Activated T-helper 1 cell treated with anti-CD3 and anti-CD28 coated beads, Interleukin-2, amount 50 U/mL, for 16 hours (primary cell): ENCODE results near the gene FOXN3.

Experiments used
- DNase-seq, 2 donors: peaks; one replicate each; pipeline ENCODE4 v3.0.0-alpha.2; 2020; ENCODE audit warnings: low read depth in 1 of 2, low spot score in 1 of 2

The FOXN3 gene

DNA sequence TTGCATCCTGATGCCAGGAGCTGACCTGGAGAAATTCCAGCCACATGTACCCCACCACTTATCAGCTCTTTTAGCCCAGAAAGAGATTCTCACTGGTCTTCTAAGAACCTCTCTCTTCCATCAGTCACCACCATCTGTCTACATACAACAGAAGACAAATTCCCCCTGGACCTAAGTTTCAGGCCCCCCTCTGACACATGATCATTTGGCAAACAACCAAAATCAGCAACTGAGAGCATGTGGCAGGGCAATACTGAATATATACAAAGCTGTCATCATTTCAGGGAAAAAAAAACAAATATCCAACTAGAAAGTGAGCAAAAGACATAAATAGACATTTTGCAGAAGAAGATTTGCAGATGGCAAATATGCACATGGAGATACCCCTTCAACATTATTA, 180.2 kb downstream of the FOXN3 start:
- DNase-seq = no peak

DNA sequence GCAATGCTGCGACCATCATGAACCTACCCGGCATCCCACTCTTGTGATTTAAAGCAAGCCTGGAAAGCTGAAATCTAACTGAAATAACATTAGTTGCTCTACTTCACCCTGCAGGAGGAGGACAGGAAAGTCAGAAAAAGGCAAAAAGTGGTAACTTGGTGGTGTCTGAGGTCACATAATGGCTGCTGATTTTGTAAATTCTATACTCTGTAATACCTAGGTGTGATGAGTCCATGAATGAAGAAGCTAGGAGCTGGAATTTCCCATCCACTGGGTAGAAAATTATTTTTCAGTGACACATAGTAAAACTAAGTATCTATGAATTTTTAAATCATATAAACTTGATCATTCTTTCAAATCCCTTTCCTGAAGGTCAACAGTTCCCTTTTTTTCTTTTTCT, 183.8 kb downstream of the FOXN3 start:
- DNase-seq = no peak

DNA sequence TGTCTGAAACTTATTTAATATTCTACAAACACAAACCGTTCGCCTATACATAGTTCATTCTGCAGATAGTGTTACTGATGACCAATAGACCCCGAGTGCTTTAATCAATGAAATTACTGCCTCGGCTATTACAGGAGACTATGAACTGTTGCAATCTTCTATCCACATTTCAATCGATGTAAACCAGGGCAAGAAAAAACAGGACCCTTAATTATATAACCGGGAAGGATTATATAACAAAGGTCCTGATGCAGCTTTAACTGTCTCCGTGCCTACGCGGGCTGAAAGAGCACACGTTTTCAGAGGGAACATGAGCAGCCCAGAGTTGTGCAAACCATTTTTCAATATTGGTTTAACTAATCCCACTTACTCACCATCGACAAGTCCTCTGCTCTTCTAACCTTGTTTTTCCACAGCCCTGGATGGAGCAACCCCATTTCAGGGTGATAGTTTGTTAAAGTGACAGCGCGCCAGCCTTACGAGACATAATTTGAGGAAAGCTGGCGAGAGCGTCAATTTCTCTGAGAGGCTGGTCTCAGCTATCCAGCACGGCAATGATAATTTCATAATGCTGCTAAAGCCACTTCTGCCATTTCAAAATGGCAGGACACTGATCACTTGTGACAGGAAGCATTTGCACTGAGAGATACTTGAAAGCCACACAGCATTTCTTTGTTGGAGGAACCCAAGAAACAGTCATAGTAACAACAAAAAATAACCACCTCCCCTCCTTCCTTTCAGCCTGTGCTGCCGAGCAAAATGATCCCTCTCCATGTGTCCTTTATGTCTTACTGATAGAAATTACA, 184.6 kb downstream of the FOXN3 start:
- no peak for DNase-seq

DNA sequence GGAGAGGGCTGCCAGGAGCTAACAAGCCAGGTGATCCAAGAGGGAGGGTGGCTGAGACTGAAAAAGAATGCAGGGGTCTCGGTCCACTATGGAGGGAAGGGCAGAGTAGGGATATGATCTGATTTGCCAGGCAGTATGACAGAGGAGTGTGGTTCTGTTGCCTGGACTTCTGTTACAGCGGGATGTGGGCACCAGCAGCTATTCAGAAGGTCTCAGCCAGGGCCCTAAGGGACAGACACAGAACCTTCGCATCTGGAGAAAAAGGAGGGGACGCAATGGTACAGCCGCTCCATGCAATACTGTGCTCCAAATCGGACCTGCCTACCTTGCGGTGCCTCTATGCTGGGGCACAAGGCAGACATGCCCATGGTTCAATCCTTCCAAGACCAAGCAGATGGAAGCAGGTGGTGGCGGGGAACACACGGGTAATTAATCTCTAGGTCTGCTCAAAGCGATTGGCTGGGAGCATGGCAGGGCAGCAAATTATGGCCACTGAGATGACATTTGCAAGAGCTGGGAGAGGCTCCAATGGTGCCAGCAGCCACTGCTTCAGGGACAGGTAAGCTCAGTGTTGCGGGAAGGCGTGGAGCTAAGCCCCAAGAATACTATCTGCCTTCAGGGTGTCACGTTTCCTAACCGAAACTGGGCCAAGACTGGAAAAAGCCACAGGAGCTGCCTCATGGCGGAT, 185.5 kb downstream of the FOXN3 start:
- DNase-seq = no peak

DNA sequence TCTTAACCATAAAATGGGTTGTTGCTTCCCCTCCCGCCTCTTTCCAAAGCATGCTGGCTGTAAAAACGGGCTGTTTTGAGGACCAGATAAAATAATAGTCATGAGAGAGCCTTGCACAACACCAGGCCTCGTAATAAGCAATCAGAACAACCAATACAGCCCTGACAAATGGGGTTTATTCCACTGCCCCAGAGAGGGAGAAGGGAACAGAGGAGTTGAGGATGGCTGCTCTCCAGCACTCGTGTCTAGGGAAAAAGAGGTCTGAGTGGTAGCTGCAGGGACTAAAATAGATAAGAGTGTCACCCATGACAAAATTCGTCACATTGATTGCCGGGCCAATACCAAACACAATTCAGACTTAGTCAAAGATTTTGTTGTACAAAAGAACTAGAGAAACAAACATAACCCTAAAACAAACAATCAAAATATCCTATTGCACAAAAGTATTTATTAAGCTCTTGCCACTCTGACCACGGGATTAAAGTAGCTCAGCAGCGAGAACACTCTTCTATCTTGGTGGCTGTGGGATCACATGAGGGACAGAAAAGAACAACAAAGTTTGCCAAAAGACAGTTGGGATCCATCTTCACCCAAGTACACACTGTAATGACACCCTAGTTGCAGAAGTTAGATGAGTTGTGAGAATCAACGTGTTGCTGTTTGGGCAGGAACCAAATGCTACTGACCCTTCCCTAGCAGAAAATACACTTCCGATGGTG, 188.0 kb downstream of the FOXN3 start:
- DNase-seq = no peak

DNA sequence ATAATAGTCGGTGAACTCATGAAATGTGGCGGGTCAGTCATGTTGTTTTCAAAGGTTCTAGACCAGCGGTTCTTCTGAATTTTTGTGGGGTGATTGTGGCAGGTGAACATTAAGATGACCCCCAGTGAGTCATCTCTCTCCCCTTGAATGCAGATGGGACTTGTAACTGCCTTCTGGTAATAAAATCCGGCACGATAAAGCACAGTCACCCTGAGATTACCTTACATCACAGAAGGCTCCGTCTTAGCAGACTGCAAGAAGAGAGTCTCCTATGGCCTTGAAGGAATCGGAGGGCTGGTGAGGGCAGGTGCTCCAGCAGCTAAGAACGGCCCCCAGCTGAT, 189.6 kb downstream of the FOXN3 start:
- DNase-seq = no peak

DNA sequence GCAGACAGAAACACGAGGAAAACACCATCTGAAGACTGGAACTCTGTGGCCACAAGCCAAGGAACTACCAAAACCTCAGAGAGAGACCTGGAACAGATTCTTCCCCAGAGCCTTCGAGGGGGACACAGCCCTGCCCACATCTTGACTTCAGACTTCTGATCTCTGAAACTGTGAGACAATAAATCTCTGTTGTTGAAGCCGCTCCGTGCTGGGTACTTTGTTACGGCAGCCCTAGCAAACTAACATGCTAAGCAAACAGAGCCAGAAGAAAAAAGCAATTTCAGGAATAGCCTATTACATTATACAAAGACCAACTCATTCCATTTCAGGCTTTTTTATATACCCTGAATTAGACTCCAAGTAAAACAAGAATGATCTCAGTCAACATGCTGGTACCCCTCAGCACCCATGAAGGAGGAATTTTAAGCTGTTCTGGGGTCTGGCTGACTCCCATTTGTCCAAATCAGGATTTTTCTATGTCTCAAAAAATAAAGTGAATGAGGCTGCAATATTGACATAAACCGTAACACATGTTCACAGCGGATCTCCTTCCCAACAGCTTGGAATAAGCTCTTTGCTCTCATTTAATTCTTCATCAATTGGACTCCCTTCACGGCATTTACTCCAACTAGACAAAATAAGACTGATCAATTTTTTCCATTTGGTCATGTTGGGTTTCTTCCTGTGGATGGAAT, 190.1 kb downstream of the FOXN3 start:
- DNase-seq = no peak

DNA sequence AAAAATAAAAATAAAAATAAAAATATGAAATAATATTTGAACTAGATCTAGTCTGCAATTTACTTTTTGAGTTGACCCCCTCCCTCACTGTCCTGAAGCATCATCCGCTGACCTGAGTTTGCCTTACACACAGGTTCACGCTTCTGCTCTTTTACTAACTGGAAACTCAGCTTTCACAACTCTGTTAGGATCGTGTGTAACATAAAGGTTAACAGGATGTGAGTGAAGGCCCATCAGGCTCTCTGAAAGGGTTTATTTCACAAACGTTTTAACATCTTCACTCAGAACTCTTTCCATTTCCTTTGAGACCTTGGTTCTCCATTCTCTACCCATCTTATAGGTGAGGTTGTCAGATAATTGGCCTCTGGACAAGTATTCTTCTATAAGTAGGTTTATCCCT, 191.4 kb downstream of the FOXN3 start:
- no peak for DNase-seq

DNA sequence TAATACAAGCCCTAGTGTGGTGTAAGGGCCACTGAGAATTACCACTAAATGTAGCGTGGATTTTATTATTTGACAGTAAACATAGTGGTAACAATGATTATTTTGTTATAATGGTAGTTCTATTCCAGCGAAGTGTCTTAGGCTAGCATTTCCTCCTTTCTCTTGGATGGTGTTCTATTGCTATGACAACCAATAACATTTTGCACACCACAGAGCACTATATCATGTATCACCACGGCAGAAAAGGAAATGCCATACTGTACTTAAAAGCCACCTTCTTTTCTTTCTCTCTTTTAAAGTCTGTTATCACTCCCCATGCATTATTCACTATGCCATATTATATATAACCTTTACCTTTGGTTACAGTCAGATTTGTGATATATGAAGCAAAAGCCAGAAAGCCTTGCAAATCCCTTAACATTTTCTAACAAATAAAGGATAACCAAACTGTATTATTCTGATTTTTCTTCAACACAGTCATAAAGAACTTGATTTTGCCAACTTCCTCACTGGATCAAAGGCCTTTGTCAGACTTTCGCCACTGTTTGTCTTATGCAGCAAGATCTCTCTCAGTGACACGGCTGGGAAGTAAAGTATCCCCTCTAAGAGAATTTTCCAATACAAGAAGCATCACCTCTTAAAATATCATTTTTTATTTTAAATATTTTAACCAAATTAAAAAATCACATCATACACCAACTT, 195.8 kb downstream of the FOXN3 start:
- no peak for DNase-seq

DNA sequence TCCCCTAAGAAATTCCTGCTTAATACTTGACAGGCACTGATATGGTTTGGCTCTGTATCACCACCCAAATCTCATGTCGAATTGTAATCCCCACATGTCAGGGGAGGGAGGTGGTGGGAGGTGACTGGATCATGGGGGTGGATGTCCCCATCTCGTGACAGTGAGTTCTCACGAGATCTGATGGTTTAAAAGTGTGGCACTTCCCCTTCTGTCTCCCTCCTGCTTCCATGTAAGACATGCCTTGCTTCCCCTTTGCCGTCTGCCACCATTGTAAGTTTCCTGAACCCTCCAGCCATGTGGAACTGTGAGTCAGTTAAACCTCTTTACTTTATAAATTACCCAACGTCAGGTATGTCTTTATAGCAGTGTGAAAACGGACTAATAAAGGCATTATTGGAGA, 198.0 kb downstream of the FOXN3 start:
- DNase-seq = no peak

DNA sequence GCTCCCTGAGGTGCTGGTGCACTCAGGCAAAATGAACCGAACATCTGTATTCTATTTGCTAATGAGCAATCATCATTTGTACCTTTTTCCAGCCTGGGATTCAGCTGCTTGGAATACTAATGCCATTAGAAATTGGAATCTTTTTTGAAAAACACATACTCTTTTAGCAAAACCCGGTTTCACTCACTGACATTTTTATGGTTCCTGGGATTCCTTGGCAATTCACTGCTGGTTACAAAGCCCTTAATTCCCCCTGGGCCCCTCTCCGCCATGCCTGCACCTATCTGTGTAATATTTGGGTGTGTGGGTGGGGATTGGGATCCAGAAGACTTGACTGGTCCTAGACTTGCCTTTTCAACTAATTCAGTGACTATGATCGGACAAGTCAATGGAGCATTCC, 199.1 kb downstream of the FOXN3 start:
- no peak for DNase-seq

DNA sequence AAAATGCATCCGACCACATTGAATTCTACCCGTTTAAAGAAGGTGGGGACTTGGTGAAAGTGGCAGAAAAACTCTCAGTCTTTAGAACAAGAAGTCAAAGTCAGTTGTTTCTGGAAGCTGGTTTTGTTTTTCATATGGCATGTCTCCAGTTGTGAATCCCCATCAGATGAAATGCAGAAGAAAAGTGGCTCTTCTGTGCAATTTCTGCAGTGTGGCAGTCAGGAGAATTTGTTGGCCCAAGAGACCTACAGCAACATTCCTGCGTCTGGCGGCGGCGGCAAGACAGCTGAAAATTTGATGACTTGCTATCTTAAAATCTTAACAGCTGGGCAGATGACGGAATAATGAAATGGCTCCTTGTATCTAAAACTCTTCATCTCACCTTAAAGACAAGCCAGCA, 201.5 kb downstream of the FOXN3 start:
- no peak for DNase-seq

DNA sequence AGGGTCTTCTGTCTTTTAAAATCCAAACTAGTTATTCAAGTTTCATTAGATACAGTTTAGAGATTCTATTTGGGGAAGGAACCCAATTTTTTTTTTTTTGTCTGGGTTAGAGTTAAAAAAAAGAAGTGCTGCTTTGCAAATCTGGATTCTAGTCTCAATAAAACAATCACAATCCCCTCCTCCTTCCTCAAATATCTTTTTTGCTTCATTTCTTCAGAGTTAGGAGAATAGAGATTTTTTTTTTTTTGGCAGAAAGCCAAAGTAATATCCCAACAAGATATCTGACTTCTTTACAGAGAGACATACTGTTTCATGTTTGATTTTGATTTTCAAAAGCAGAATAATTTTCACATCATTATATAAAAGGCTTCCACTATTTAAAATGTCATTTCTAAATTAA, 201.9 kb downstream of the FOXN3 start:
- DNase-seq = no peak

DNA sequence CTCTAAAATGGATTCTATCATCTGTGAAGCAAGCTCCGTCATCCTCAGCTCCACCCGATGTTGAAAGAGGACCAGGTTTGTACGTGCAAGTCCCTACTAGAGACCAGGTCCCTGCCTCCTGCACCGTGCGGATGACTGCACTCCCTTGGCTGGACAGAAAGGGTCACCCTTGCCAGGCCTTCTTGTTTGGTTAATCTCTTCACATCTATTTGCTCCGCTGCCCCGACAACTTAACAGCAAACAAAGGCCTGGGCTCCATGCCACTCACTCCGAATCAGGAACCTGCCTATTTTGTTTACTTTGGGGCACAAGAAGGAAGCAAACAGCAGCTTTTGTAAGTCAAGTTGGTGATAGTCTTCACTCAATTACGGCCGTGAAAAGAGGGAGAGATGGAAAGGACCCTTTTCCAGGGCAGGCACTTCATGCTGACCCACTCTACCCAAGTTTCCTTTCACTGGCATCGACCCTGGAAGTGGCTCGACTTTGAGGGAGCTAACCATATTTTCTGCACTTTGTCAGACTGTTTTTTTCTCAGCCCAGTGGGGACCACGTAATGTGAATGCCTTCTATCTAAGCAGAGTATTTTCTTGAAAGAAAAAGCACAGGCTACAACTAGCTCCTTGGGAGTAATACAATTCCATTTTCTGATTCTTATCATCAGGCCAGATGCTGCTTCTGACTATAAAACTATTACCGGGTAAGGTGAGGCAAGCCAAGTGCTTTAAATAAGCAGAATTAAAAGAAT, 202.6 kb downstream of the FOXN3 start:
- no peak for DNase-seq

DNA sequence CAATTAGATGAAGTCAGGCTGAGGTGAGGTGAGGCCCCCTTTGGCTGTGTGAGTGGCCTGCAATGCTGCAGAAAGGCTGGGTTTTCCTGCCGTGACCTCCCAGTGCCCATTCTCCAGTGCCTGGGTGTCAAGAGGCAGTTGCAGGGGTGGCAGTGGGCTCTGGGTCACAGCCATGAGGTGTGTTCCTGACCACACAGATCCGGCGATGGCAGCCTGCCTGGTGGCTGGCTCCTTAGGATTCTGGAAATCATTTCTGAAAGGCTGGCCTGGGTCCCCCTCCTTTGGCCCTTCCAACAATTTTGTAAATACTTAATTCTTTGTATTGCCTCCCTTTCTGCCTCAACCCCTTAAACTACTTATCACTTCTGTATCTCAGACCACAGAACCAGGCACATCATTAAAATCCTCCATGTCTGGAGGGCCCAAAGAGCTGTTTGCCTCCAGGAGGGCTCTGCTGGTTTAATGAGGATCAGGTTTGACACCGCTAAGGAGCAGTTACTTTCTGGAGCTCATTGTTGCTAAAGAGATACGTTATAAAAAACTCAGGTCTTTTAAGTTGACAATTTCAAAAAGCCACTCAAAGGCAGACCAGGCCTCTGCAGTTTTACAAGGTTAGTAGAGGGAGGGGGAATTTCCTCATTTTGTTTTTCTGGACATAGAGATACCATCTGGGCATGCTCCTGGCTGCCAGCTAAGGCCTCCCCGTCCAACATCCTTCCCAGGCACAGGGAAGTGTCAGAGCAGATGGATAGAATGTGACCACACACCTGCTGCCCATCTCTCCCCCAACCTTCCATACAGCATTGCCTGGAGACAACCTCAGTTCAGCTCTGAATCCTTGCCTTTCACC, 204.4 kb downstream of the FOXN3 start:
- DNase-seq = no peak

DNA sequence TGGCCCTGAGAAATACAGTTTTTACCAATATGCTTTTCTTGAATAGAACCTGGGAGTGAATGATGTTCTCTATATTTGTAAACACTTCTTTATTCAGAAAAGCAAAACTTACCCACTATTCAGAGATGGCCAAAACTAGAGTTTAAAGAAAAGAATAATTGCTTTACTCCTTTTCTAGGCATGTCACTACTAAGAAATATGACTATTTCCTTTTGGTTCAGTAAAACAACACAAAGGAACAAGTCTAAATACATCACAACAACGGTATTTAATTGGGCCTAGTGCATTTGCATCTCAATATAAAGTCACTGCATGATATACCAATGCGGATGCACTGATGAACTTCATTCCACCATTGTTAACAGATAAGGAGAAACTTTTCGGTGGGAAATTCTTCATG, 207.5 kb downstream of the FOXN3 start:
- DNase-seq = no peak

DNA sequence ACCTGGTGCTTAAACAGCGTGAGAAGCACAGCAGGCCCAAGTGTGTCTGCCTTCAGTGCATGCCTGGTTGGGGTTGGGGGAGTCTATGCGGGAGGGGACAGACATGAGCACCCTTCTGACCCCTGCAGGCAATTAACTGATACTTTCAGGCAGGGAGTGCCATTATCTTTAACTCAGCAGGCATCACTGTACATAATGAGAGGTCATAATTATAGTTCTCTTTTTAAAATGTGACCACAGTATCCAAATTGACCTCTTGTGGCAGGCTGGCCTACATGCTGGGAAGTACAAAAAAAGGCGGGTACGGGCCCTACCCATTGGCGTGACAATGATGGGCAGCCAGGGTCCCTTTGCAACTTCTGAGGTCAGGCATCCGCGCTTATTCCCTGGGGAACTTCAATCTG, 209.1 kb downstream of the FOXN3 start:
- DNase-seq = no peak

DNA sequence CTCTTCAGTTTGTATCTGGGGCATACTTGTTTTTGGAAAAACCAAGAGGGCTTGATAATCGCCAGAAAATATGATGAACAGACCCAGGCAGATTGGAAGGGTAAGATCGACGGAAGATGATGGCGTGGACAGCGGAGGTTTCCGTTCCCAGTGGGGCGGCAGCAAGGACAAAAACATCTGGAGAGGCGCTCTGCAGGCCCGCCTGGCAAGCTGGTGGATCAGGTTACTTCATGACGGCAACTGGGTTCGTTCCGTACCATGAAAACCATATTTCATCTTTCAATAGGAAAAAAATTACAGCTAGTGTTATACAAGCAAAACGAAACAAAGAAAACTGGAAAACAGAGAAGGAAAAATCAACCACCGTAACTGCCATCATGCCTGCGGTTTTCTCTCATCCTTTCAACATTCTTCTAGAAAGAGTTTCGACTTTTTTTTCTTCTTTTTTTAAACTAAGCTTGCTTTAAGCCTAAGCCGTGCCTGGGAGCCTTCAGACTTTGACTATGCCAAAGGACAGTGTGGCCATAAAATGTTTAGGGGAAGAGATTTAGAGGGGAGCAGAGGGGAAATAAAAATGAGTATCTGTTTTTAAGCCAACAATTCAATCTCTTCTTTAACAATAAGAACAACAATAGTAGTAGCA, 210.5 kb downstream of the FOXN3 start:
- no peak for DNase-seq

DNA sequence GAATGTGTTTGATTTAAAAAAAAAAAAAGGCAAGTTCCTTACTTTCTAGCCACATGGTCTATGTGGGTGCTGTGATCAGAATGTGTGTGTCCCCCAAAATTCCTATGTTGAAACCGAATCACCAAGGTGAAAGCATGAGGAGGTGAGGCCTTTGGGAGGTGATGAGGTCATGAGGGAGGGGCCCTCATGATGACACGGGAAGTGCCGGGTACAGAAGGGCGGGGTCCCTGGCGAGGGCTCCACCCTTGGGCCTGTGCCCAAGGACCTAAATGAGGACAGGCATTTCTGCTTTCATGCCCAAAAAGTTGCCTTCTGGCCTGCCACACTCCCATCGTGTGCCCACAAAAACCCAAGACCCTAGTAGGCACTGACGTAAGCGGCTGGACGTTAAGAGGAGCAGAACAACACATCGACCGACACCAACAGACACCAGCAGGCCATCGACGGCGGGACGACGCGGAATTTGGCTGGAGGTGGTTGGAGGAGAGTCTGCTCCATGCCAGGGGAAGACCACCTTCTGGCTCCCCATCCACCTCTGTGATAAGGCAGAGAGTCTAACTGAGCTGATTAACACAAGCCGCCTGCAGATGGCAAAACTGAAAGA, 211.8 kb downstream of the FOXN3 start:
- no peak for DNase-seq
